C1 segment of cervical spinal cord (tissue), 14 donors: Measurements from ENCODE around the gene TMEM238.

ENCODE experiments used
- DNase-seq, 14 donors: peaks; one replicate each; lab custom pipeline; 2025; lab: John Stamatoyannopoulos, UW

The TMEM238 gene

DNA sequence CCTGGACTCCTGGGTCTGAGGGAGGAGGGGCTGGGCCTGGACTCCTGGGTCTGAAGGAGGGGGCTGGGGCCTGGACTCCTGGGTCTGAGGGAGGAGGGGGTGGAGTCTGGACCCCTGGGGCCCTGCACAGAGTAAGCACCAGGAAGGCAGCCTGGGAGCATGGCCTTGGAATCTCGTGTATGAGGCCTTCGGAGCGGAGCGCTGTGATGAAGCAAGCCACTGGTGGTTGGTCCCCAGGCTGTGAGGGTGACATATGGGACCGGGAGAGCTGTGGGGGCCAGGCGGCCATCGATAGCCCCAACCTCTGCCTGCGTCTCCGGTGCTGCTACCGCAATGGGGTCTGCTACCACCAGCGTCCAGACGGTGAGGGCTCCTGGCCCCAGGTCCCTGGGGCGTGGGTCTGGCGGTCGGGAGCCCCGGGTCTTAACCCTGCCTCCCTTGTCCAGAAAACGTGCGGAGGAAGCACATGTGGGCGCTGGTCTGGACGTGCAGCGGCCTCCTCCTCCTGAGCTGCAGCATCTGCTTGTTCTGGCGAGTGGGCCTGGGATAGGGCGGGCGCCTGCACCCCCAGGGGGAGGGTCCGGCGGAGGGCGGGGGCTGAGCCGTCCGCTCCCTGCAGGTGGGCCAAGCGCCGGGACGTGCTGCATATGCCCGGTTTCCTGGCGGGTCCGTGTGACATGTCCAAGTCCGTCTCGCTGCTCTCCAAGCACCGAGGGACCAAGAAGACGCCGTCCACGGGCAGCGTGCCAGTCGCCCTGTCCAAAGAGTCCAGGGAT lies 6.5 kb downstream of the TMEM238 start:
- DNase-seq, result no peak

DNA sequence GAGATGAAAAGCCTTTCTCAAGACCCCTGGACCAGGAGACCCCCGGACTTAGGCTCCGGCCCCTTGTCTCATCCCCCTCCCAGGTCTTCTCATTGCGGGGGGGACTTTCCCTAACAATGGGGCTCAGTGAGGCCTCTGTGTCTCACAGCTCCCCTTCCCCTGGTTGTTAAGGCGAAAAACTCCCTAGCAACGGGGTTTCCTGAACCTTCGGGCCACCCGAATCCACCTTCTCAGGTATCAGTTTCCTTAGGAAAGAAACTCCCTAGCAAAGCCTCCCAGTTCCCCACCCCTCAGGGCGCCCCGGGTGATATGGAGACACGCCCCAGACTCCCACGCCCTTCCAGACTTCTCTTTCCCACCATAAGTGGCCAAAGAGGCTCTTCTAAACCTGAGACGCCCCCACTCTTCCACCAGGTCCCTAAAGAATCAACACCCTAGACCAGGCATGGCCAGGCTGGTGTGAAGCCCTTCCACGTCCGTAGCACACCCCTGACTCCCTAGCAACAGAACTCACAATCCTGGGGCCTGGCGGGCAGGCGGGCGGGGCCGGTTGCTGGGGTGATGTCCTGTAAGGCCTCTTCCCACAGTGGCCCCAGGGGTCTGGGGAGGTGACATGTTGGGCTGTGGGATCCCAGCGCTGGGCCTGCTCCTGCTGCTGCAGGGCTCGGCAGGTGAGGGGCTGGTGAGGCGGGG lies 7.7 kb downstream of the TMEM238 start, which contains the start of gene TMEM190:
TSS of gene TMEM190 (plus strand) at position 586 of the 693 bp plus-strand sequence. CDS start at position 614, 28 bp downstream.
- no peak for DNase-seq

DNA sequence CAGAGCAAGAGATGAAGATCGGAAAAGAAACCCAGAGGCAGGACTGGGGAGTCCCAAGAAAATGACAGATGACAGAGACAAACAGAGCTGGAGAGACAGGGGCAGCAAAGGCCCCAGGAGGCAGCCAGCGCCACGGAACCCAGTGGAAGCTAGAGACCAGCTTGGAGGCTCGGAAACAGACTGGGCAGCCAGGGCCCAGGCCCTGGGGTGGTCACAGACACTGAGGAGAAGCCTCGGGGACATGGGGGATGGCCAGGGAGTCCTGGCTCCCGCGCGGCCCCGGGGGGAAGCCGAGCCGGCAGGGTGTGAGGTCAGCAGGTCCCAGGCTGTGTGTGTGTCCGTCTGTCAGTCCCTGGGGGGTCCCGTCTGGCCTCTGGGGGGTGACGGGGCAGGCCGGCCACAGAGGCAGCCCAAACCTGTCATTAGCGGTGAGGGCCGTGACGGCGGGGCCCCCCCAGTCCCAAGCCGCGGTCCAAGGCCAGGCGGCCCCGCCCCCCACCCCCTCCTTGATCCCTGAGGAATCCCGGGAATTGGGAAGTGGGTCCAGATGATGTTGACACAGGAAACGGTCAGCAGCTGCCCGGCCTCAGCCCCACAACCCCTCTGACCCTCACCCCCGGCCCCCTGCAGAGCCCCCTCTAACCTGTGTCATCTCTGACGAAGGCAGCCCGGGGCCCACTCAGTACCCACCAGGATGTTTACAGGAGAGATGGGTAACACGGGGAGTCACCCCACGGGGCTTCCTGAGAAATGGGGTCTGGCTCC lies 9.9 kb downstream of the TMEM238 start:
- no peak for DNase-seq

DNA sequence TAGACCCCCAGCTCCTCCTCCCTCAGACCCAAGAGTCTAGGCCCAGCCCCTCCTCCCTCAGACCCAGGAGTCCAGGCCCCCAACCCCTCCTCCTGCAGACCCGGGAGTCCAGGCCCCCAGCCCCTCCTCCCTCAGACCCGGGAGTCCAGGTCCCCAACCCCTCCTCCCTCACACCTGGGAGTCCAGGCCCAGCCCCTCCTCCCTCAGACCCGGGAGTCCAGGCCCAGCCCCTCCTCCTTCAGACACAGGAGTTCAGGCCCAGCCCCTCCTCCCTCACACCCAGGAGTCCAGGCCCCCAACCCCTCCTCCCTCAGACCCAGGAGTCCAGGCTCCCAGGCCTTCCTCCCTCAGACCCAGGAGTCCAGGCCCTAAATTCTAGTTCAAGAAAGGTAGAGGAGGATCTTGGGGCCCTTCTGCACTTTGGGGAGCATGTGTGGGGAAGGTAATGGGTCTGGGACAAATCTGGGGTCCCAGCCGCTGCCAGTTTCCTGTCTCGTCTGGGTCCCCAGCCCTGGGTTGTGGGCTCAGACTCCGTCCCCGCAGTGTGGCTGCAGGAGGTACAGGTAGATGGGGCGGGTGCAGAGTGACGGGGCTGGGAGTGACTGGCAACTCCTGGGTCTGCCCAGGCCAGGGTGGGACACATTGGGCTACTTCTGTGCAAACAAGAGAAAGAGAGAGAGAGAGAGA lies 10.6 kb downstream of the TMEM238 start:
- no peak for DNase-seq

DNA sequence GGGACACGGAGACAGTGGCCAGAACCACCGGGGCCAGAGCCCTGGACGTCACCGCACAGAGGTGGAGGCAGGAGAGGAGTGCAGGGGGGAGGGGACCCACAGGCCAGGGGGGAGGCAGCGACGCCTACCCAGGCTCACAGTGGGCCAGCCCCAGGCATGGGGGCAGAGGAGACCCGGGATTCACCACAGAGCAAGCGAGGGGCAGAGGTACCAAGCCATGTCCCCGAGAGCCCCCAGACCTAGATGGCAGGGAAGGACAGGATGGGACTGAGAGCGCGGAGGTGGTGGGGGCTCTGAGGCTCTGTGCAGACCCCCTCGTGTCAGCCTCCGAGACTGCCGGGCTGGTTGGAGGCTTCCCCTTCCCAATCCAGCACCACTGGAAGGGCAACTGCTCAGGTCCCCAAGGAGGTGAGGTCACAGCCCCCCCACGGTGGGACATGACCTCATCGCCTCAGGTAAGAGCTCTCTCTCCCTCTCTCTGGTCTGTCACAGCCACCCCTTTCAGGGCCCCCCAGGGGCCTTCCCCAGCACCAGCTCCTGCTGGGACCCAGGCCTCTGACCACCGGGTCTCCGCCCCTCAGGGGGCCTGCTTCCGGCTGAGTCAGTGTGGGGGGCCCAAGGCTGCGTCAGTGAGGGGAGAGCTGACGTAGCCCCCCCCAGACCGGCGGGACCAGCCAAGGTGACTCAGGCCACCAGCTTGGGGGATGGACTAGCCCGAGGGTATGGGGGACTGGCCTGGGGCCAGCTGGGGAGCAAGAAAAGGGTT lies 11.6 kb downstream of the TMEM238 start:
- no peak for DNase-seq

DNA sequence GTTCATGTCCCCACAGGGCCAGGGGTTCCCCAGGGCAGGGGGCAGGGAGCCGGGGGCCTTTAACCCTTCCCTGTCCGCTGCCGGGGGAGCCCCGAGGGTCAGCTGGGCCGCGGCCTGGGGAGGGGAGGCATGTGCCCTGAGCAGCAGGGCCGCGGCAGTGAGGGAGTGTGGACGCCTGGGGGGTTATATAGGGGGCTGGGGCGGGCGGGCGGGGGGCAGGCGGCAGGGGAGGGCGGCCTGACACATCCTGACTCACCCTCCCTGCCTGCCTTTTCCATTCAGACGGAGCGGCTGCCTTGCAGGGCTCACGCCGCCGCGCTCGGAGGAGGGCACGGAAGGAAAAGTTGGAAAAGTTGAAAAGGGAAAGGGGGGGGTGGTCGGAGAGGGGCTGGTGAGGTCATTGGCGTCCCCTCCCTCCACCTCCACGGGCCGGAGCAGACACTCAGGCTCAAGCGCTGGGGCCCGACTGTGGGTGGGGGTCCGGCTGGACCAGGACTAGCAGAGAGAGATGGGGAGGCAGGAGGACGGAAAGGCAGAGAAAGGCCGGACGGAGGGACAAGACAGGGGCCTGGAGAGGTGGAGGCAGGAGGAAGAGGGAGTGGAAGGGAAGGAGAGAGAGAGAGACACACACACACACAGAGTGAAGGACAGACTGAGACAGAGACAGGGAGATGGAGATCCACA lies 13.6 kb downstream of the TMEM238 start, which contains the start of gene IL11:
TSS of gene IL11 (minus strand) at position 159 of the 684 bp plus-strand sequence. CDS start at position 6, 153 bp downstream.
- DNase-seq, result no peak

DNA sequence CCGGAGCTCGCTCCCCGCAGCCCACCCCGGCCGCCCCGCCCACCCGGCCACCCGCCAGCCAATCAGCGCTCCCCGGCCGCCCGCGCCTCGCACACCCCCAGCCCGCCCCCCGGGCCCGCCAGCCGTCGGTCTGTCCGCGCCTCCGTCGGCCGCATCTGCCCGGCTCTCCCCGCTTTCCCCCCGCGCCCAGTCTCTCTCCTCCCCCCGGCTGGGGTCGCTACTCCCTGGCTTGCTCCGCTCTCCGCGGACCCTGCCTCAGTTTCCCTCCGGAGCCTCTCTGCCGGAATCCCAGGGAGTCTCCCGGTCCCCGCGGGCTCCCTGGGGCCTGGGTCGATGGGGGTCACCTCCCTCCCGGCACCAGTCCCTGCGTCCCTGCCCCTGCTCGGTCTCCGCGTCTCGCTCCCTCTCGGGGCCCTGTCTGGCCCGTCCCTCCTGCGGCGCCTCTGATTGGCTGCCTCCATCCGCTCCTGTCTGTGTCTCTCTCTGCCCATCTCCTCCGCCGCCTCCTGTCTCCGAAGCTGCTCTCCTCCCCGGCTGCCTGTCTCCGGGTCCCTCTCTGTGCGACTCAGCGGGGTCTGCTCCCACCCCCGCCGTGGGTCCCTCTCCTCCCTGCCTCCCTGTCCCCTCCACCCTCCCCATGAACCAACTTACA lies 14.3 kb downstream of the TMEM238 start:
- no peak for DNase-seq

DNA sequence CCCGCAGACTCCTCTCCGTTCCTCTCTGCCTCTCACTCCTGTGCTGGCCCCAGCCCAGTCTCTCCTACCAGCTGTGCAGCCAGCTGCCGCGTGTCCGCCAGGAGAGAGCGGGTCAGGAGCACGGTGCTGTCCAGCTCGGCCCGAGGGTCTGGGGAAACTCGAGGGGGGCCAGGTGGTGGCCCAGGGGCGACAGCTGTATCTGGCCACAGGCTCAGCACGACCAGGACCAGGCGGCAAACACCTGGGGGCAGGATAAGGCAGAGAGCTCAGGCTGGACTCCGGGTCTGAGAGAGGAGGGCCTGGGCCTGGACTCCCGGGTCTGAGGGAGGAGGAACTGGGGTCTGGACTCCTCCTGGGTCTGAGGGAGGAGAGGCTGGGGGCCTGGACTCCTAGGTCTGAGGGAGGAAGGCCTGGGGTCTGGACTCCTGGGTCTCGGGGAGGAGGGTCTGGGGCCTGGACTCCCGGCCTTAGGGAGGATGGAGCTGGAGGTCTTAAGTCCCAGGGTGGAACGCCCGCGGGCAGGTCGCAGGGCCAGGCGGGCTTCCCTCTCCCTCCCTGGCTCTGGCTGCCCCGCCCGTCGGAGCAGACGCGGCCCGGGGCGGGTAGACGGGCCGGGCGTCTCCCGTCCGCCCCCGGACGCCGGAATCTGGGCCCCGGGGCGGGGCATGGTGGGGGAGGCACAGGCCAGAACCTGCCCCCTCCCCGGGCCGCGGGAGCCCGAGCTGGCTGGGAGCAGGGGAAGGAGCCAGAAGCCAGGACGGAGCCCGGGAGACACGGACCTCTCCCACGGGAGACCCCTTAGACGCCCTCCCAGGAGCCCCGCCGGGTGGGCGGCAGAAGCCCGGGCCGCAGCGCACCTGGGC lies 15.2 kb downstream of the TMEM238 start:
- no peak for DNase-seq

DNA sequence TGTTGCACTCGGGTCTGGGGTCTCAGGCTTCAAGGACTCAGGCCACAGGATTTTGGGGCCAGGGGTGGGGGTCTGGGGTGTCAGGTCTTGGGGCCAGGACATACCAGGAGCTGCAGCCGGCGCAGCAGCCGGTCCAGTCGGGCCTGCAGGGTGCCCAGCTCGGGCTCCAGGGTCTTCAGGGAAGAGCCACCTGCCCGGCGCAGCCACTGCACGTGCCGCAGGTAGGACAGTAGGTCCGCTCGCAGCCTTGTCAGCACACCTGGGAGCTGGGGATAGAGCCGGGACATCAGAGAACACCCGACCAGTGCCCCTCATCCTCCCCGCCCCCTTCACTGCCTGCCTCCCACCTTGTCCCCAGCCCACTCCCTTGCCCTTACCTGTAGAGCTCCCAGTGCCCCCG lies 16.0 kb downstream of the TMEM238 start:
- no peak for DNase-seq

DNA sequence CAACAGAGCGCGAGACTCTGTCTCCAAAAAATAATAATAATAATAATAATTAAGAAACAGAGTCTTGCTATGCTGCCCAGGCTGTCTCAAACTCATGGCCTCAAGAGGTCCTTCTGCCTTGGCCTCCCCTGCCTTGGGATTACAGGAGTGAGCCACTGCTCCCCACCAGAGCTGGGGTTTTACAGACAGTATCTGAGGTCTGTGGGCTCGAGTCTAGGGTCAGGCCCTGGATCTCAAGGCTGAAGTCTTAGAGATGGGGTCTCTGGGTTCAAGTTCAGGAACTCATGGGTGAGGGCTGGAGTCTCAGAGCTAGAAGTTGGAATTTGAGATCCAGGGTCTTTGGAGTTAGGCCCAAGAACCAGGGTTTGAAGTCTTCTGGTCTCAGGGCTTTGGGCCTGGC lies 17.3 kb downstream of the TMEM238 start:
- no peak for DNase-seq

DNA sequence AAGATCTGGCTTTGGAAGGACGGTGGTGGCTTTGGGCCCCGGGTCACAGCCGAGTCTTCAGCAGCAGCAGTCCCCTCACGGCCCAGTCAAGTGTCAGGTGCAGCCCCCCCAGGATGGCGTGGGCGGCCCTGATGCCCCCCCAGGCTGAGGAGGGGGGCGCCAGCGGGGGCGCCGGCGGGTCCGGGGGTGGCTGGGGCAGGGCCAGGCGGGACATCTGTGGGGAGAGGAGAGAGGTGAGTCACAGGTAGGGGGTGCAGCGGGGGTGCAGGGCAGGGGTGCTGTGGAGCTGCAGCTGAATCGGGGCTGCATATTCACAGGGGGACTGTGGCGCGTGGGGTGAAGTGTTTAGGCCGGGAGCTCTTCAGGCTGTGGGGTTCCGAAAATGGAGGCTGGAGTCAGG lies 18.1 kb downstream of the TMEM238 start:
- DNase-seq, result no peak

DNA sequence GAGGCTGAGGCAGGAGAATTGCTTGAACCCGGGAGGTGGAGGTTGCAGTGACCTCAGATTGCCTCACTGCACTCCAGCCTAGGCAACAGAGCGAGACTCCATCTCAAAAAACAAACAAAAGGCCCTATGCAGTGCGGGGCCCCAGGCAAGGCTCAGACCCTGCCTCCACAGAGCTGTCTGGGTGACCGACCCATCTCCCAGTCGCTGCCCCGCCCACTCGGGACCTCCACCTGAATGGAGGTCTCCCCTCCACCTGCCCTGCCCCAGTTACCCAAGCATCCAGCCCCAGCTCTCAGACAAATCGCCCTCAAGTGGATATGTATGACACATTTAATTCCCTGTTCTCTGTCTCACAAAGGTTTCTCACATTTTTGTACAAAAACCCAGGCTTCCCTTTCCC lies 18.8 kb downstream of the TMEM238 start:
- DNase-seq, result no peak

DNA sequence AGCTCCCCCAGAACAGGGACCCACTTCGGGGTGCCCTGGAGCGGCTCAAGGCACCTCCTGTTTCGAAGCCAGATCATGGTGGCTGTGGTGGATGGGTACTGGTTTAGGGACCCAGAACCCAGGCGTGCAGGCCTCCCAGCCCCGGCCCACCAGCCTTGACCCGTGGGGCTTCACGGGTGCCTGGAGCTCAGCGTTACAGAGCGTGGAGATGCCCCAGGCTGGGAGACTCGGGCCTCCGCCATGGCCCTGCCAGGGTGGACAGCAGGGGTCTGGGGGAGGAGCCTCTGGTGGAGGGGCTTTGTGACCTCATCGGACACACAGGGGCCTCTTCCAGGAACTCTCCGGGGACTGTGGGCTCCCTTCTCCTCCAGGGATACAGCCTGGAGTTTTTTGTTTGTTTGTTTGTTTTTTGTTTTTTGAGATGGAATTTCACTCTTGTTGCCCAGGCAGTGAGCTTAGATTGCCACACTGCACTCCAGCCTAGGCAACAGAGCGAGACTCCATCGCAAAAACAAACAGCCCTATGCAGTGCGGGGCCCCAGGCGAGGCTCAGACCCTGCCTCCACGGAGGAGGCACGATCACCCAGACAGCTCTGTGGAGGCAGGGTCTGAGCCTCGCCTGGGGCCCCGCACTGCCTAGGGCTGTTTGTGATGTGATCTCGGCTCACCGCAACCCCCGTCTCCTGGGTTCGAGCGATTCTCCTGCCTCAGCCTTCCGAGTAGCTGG lies 20.9 kb downstream of the TMEM238 start, which contains the start of gene GARIN5B:
TSS of gene GARIN5B (minus strand) at position 271 of the 727 bp plus-strand sequence. CDS start at position 77, 194 bp downstream.
- no peak for DNase-seq

DNA sequence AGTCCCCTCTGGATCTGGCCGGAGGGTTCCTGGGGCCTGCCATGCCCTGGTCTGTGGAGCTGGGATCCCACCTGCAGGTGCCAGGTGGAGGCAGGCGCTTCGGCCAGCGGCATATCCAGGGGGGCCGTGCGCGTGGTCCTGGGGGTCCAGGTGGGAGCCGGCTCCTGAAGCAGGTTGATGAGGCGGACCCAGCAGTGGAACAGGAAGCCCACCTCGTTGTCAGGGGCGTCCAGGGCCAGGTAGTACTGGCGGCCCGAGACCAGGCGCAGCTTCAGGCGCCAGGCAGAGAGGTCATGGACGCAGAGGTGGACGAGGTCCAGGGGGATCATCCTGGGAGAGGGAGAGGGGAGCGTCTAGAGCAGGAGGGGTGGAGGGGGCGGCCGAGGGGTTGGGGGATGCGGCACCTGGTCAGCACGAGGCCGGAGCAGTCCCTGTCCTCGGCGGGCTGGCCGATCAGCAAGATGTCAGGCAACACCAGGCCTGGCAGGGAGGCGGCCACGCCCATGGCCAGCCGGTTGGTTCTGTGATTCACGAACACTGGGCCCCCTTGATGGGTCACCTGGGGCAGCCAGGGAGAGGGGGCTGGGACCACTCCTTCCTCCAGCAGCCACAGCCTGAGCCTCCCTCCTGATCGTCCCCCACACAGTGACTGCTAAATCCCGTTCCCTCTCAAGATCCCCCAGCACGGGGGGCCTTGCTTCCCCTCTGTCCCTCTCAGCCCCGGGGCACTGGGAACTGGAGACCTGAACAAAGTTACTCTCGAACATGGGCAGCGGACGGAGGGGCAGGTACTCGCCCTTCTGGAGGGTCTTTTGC lies 21.7 kb downstream of the TMEM238 start:
- no peak for DNase-seq

DNA sequence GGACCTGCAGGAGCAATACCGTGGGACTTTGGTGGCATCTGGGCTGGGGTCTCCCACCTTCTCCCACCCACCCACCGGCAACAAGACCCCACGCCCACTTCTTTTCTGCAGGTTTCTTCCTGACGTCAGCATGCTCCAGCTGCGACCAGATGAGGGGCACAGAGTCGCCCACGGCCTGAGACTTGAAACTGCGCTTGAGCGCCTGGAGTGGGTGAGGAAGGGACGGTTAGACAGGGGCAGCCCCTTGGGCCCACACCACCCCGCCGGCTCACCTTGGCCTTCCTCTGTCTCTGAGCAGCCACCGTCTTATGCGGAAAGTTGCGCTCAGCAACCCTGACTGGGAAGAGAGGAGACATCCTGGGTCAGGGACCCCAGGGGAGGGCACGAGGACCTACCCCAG lies 23.2 kb downstream of the TMEM238 start:
- no peak for DNase-seq

DNA sequence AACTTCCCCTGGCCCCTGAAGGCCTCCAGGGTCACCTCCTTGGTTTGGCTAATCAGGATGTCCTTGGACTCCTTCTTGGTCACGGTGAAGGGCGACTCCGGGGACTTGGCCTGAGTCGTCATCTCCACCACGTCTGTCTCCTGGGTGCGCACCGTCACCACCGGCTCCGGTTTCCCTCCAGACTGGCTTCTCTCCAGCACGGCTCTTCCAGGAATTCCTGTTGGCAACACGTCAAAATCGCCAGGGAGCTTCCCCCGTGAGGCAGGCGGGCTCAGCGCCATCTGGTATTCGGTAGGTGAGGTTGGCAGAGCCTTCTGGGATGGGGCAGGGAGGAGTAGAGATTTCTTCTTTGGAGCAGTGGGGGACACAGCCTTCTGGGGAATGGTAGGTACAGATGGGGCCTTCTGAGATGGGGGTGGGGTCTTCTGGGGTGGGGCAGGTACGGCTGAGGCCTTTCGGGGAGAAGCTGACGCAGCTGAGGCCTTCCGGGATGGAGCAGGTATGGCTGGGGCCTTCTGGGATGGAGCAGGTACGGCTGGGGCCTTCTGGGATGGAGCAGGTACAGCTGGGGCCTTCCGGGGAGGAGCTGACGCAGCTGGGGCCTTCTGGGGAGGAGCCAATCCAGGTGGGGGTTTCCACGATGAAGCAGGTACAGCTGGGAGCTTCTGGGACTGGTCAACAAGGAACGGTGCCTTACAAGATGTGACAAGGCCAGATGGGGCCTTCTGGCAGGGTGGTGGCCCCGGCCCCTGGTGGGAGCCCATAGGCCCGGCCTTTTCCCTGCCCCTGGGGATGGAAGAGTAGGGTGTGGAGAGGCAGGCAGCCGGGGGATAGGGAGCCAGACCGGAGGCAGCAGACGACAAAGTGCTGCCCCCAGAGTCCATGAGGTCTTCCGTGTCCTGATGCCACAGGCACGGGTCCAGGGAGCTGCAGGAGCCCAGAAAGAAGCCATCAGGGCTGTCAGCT lies 24.9 kb downstream of the TMEM238 start:
- DNase-seq, result no peak
